Measurements from ENCODE around the gene TACO1. TPM values are rescaled to one million over a fixed set of nuclear protein-coding genes. Genes with fewer than 3 reads are reported as not detected.

The TACO1 gene
- total and polyA plus RNA-seq, 2 donors (not counting 1 experiment from before 2014, with no cell fraction given): 18.7 to 26.9 TPM

DNA sequence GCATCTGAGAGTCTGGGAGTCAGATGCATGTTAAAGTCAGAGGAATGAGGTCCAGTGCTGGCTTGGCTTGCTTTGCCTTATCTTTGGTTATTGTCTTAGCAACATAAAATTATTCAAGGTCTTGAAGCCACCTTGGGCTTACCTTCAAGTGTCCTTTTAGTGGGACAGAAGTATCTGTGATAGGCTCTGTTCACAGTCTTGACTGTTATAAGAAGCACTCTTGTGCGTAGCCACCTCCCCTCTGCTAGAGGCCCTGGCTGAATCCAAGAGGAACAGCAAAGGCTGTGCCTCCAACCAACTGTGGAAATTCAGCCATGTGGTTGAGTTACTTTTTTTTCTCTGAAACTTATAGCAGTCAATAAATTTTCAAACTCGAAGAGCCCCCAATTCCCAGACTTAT is 13.0 kb downstream of the TACO1 start:
- TF ChIP-seq, protein P1, sequence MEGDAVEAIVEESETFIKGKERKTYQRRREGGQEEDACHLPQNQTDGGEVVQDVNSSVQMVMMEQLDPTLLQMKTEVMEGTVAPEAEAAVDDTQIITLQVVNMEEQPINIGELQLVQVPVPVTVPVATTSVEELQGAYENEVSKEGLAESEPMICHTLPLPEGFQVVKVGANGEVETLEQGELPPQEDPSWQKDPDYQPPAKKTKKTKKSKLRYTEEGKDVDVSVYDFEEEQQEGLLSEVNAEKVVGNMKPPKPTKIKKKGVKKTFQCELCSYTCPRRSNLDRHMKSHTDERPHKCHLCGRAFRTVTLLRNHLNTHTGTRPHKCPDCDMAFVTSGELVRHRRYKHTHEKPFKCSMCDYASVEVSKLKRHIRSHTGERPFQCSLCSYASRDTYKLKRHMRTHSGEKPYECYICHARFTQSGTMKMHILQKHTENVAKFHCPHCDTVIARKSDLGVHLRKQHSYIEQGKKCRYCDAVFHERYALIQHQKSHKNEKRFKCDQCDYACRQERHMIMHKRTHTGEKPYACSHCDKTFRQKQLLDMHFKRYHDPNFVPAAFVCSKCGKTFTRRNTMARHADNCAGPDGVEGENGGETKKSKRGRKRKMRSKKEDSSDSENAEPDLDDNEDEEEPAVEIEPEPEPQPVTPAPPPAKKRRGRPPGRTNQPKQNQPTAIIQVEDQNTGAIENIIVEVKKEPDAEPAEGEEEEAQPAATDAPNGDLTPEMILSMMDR (conservative IDR thresholded peaks at IDR 0.05 in 1 of 2, IDR thresholded peaks at IDR 0.05 in 1 of 2; ENCODE audit: low read depth in 1 of 2, low read length in 2 of 2): no peak
- TF ChIP-seq EZH2 (IDR thresholded peaks at IDR 0.05; ENCODE audit: low read length, missing control alignments): no peak
- Histone ChIP-seq H3K9me3 (ENCODE audit: control insufficient read depth, insufficient read depth, low read depth, low read length) (no peaks in the 10 kb centered on the region), H3K9ac (ENCODE audit: insufficient read depth, low read length) (no peak overlapping the region), H3K27me3 (ENCODE audit: control insufficient read depth, insufficient read depth, low read length) (no peaks in the 10 kb centered on the region), H3K4me1 (ENCODE audit: control insufficient read depth, extremely low read depth, insufficient read depth, low read length) (no peaks in the 10 kb centered on the region), H3K36me3 (ENCODE audit: control insufficient read depth, insufficient read depth, low read length) (peaks cover 1% of the 10 kb centered on the region), H3K27ac (ENCODE audit: insufficient read depth, low read length) (no peak overlapping the region), H3K4me2 (ENCODE audit: extremely low read depth, insufficient read depth, low read length) (no peak overlapping the region), H4K20me1 (ENCODE audit: control insufficient read depth, extremely low read depth, insufficient read depth, low read length) (no peaks in the 10 kb centered on the region), H3K4me3 (replicated peaks in 1 of 4; ENCODE audit: control extremely low read depth in 1 of 4, insufficient read depth in 1 of 4, low read depth in 3 of 4, low read length in 4 of 4) (no peak overlapping the region), H2AFZ (ENCODE audit: low read length) (no peak overlapping the region), H3K79me2 (ENCODE audit: control insufficient read depth, insufficient read depth, low read length) (no peaks in the 10 kb centered on the region)
- DNase-seq (ENCODE audit: low read depth in 2 of 2): no peak

DNA sequence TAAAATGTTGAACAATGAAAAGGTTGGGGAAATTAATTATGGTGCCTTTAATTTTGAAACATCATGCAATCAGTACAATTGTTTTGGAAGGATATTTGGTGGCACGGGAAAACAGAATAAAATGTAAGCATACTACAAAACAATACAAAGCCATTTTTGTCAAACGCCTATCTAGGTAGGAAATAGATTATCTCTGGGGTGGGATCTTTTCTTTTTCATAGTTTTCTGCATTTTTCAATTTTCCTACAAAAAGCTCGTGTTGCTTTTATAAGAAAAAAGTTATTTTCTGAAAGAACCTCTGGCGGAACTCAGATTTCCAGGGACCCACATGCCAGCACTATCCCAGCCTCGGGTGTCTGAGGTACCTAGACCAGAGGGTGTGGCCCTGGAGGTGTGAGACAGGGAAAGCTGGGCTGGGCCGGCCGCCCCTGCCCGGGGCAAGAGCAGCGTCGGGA is 20.6 kb downstream of the TACO1 start:
- DNase-seq (ENCODE audit: low read depth in 2 of 2): no peak
- no peaks in the 10 kb centered on the region for H3K4me1 ChIP-seq (ENCODE audit: control insufficient read depth, extremely low read depth, insufficient read depth, low read length)
- peak overlapping the region; percentile 29 for H3K9ac ChIP-seq (ENCODE audit: insufficient read depth, low read length)
- peak overlapping the region; percentile 59 to 75 (median 60) for H3K4me3 ChIP-seq (replicated peaks in 1 of 4; ENCODE audit: control extremely low read depth in 1 of 4, insufficient read depth in 1 of 4, low read depth in 3 of 4, low read length in 4 of 4)
- H3K27ac ChIP-seq (ENCODE audit: insufficient read depth, low read length): peak overlapping the region; percentile 40
- H4K20me1 ChIP-seq (ENCODE audit: control insufficient read depth, extremely low read depth, insufficient read depth, low read length): no peaks in the 10 kb centered on the region
- H3K36me3 ChIP-seq (ENCODE audit: control insufficient read depth, insufficient read depth, low read length): no peaks in the 10 kb centered on the region
- peak overlapping the region; percentile 77 for H2AFZ ChIP-seq (ENCODE audit: low read length)
- H3K79me2 ChIP-seq (ENCODE audit: control insufficient read depth, insufficient read depth, low read length): peaks cover 30% of the 10 kb centered on the region
- H3K9me3 ChIP-seq (ENCODE audit: control insufficient read depth, insufficient read depth, low read depth, low read length): no peaks in the 10 kb centered on the region
- peak overlapping the region; percentile 76 for H3K4me2 ChIP-seq (ENCODE audit: extremely low read depth, insufficient read depth, low read length)
- no peaks in the 10 kb centered on the region for H3K27me3 ChIP-seq (ENCODE audit: control insufficient read depth, insufficient read depth, low read length)
- TF ChIP-seq, protein P1 (conservative IDR thresholded peaks at IDR 0.05 in 1 of 2, IDR thresholded peaks at IDR 0.05 in 1 of 2; ENCODE audit: low read depth in 1 of 2, low read length in 2 of 2): no peak
- TF ChIP-seq EZH2 (IDR thresholded peaks at IDR 0.05; ENCODE audit: low read length, missing control alignments): no peak

DNA sequence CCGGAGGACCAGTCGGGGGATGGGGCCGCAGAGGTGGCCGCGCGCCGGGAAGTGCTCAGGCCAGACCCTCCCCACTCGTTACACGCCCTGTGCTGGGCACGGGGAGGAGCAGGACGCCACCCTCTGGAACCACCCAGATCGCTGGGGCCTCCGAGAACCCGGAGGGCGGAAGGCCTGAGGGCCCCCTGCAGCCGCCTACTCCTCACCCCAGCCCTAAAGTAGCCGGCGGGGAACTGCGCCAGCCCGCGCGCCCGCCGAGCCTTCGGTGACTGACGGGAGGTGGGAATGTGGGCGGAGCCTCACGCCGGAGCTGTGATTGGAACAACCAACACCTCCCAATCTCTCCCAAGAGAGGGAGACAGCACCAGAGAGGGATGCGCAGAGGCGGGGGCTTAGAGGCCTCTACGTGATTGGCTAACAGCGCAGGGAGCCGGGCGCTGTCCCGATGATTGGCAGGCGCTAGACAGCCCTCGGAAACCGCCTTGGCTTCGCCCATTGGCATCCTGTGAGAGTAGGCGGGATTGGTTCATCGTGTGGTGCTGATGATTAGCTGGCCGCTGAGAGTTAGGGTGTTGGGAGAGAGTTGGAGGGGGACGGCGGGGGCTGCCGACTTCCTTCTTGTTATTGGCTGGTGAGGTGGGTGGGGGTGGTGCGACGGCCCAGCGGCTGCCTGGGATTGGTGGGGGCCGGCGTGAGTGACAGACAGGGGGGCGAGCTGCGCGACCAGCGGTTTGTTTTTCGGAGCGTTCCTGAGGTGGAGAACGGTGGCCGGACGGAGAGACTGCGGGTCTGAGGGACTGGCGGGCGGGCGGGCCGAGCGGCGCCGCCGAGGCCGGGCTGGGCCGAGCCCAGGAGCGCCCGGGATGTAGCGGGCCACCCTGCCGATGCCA is 21.2 kb downstream of the TACO1 start, which contains the start of gene MAP3K3:
TSS of gene MAP3K3 (plus strand) at position 734 of the 890 bp plus-strand sequence. CDS start 343 bp downstream, outside the sequence.
- H3K27me3 ChIP-seq (ENCODE audit: control insufficient read depth, insufficient read depth, low read length): no peaks in the 10 kb centered on the region
- DNase-seq (ENCODE audit: low read depth in 2 of 2): peak; percentile 100
- H3K4me2 ChIP-seq (ENCODE audit: extremely low read depth, insufficient read depth, low read length): peak within 1 kb of the TSS; percentile 76
- H4K20me1 ChIP-seq (ENCODE audit: control insufficient read depth, extremely low read depth, insufficient read depth, low read length): no peaks in the 10 kb centered on the region
- H3K9ac ChIP-seq (ENCODE audit: insufficient read depth, low read length): peak within 1 kb of the TSS; percentile 69
- peak within 1 kb of the TSS; percentile 75 to 88 (median 78) for H3K4me3 ChIP-seq (replicated peaks in 1 of 4; ENCODE audit: control extremely low read depth in 1 of 4, insufficient read depth in 1 of 4, low read depth in 3 of 4, low read length in 4 of 4)
- H2AFZ ChIP-seq (ENCODE audit: low read length): peak within 1 kb of the TSS; percentile 77
- no peaks in the 10 kb centered on the region for H3K9me3 ChIP-seq (ENCODE audit: control insufficient read depth, insufficient read depth, low read depth, low read length)
- H3K27ac ChIP-seq (ENCODE audit: insufficient read depth, low read length): peak within 1 kb of the TSS; percentile 45
- H3K4me1 ChIP-seq (ENCODE audit: control insufficient read depth, extremely low read depth, insufficient read depth, low read length): no peaks in the 10 kb centered on the region
- peaks cover 36% of the 10 kb centered on the region for H3K79me2 ChIP-seq (ENCODE audit: control insufficient read depth, insufficient read depth, low read length)
- H3K36me3 ChIP-seq (ENCODE audit: control insufficient read depth, insufficient read depth, low read length): no peaks in the 10 kb centered on the region
- no peak for TF ChIP-seq EZH2 (IDR thresholded peaks at IDR 0.05; ENCODE audit: low read length, missing control alignments)
- TF ChIP-seq, protein P1 (conservative IDR thresholded peaks at IDR 0.05 in 1 of 2, IDR thresholded peaks at IDR 0.05 in 1 of 2; ENCODE audit: low read depth in 1 of 2, low read length in 2 of 2): peak; percentile 17 to 20

Data from fibroblast of lung (primary cell).